Sigmoid colon (tissue), 7 donors: ENCODE results near the gene SPRED3. TPM values are rescaled to one million over a fixed set of nuclear protein-coding genes. Genes with fewer than 3 reads are reported as not detected.
"Not testable (repeated sequence)": the region's sequence is repeated elsewhere in the genome, so short reads cannot be mapped to it uniquely, and the experiment has no call there.

Source experiments
- DNase-seq: peaks from one replicate; pipeline ENCODE4 v3.0.0-alpha.2; 2019
- H3K27ac ChIP-seq, 4 donors: fragments of 200-600 bp; sonication (generic); one replicate each; pipeline ENCODE4 v1.5.1; 2016 to 2019; ENCODE audit warnings: mild to moderate bottlenecking in 1 of 4
- H3K27me3 ChIP-seq, 3 donors: fragments of 200-600 bp; sonication (generic); one replicate each; pipeline ENCODE4 v1.5.1; 2019; ENCODE audit warnings: mild to moderate bottlenecking in 1 of 3
- H3K36me3 ChIP-seq, 4 donors: fragments of 200-600 bp; sonication (generic); one replicate each; pipeline ENCODE4 v1.5.1; 2016 to 2019
- H3K4me1 ChIP-seq, 4 donors: fragments of 200-600 bp; sonication (generic); one replicate each; pipeline ENCODE4 v1.5.1; 2017 to 2019
- H3K4me3 ChIP-seq, 4 donors: fragments of 200-600 bp; sonication (generic); one replicate each; pipeline ENCODE4 v1.5.1; 2017 to 2019; ENCODE audit warnings: mild to moderate bottlenecking in 2 of 4, moderate library complexity in 1 of 4
- H3K9me3 ChIP-seq, 4 donors: fragments of 200-600 bp in 3 of 4; sonication (generic) in 3 of 4; one replicate each; pipeline versions ENCODE4 v1.5.1 to v1.6.1; 2013 to 2019
- EP300 ChIP-seq, 4 donors: sonication (generic); formaldehyde crosslinking; IDR thresholded peaks; one replicate each; pipeline ENCODE4 v1.6.1; 2017; ENCODE audit warnings: antibody characterized with exemption in 4 of 4
- POLR2A ChIP-seq, 2 donors: fragments of 450-650 bp; IDR thresholded peaks; one replicate each; pipeline ENCODE4 v1.6.1; 2016; ENCODE audit warnings: antibody characterized with exemption in 2 of 2, mild to moderate bottlenecking in 2 of 2, moderate library complexity in 2 of 2
- POLR2AphosphoS5 ChIP-seq, 4 donors: sonication (generic); formaldehyde crosslinking; IDR thresholded peaks; one replicate each; pipeline ENCODE4 v1.6.1; 2017; ENCODE audit warnings: antibody characterized with exemption in 4 of 4
- WGBS, 2 donors: extraction: QIAGEN DNeasy Blood & Tissue Kit; methylation state at CpG; one replicate each; pipeline ENCODE4 v1.1.7; 2013; 5-methylcytosine and 5-hydroxymethylcytosine counted together
- intact Hi-C: fragments of 100-400 bp; cut with DNase I; formaldehyde crosslinking; loops from one replicate; pipeline ENCODE4 v1.15.1; 2023
- polyA plus RNA-seq, 3 donors: library from polyadenylated mRNA; stranded (reverse); fragments of 200-250 nt; gene quantifications; one replicate each; pipeline ENCODE4 v1.2.3, GENCODE V29; 2013
- total RNA-seq, 4 donors: library from RNA; depleted of rRNA; stranded (reverse); fragments of >200 nt; gene quantifications; one replicate each; pipeline ENCODE4 v1.1.0, GENCODE V29; 2016
- TF ChIP-seq, protein P1 (sequence below), 4 experiments: fragments of 450-650 bp in 3 of 4; fragments of 200-600 bp in 1 of 4; IDR thresholded peaks; one replicate each; pipeline ENCODE4 v1.5.1; 2016 to 2019; ENCODE audit warnings: antibody characterized with exemption in 4 of 4, mild to moderate bottlenecking in 3 of 4, moderate library complexity in 2 of 4
- donor health status: healthy with polysubstance abuse.
- donor health status: Bipolar disorder and iron deficiency.
- donor health status: healthy.

The SPRED3 gene, protein sequence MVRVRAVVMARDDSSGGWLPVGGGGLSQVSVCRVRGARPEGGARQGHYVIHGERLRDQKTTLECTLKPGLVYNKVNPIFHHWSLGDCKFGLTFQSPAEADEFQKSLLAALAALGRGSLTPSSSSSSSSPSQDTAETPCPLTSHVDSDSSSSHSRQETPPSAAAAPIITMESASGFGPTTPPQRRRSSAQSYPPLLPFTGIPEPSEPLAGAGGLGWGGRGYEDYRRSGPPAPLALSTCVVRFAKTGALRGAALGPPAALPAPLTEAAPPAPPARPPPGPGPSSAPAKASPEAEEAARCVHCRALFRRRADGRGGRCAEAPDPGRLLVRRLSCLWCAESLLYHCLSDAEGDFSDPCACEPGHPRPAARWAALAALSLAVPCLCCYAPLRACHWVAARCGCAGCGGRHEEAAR
- 1 to 10 TPM in 1 of 4 donors, under 1 TPM in 2, not detected in 1; 0.27 to 1.5 (median 0.36) TPM for total RNA-seq
- polyA plus RNA-seq, result under 1 TPM in 2 of 3 donors, not detected in 1; under 0.01 to 0.47 TPM

GRCh38 chr19:38388349-38389100 lies at the start of gene SPRED3:
Gene SPRED3 (plus strand): TSS chr19:38388697. CDS start chr19:38390303, 1,606 bp downstream.
- H3K4me1 ChIP-seq, result peaks cover 0 to 37% (median 33%) of the 10 kb centered on the region in 4 donors
- TF ChIP-seq POLR2A (IDR thresholded peaks at IDR 0.05) (no peak), POLR2AphosphoS5 (IDR thresholded peaks at IDR 0.05) (no peak), EP300 (IDR thresholded peaks at IDR 0.05) (no peak)
- TF ChIP-seq, protein P1, sequence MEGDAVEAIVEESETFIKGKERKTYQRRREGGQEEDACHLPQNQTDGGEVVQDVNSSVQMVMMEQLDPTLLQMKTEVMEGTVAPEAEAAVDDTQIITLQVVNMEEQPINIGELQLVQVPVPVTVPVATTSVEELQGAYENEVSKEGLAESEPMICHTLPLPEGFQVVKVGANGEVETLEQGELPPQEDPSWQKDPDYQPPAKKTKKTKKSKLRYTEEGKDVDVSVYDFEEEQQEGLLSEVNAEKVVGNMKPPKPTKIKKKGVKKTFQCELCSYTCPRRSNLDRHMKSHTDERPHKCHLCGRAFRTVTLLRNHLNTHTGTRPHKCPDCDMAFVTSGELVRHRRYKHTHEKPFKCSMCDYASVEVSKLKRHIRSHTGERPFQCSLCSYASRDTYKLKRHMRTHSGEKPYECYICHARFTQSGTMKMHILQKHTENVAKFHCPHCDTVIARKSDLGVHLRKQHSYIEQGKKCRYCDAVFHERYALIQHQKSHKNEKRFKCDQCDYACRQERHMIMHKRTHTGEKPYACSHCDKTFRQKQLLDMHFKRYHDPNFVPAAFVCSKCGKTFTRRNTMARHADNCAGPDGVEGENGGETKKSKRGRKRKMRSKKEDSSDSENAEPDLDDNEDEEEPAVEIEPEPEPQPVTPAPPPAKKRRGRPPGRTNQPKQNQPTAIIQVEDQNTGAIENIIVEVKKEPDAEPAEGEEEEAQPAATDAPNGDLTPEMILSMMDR (IDR thresholded peaks at IDR 0.05), result no peak
- no peaks in the 10 kb centered on the region for H3K9me3 ChIP-seq
- no peak for DNase-seq
- peaks cover 7 to 19% (median 9%) of the 10 kb centered on the region in 4 donors for H3K36me3 ChIP-seq
- 1 to 2% methylated on average over 45 to 46 of the region's 46 CpGs for WGBS, 2 donors
- H3K4me3 ChIP-seq, result peak within 1 kb of the TSS; percentile 21 to 52 (median 38)
- H3K27ac ChIP-seq, result peak within 1 kb of the TSS in 3 of 4 donors; percentile 27 to 77 (median 60)
- intact Hi-C loops, result no loop called here
- peaks cover 15 to 79% (median 57%) of the 10 kb centered on the region in 3 donors for H3K27me3 ChIP-seq

DNA sequence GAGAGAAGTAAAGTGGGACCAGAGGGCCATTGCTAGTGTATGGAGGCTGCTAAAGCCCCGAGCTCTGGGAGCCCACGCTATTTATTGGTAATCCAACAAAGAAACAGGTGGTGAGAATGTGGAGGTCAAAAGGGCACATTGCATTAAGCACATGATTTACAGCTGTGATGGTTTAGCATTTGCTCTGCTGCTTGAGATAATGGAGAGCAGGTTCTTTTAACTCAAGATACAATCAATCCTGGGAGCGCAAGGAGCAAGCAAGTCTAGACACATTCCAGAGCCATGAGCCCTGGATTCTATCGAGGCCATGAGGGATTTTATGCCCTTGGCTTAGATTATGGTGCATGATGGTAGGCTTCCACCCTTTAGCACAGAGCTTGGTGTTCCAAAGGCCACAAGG lies 49.5 kb upstream of the SPRED3 start:
- not testable (repeated sequence) for H3K36me3 ChIP-seq, H3K27ac ChIP-seq, H3K9me3 ChIP-seq, DNase-seq, H3K4me3 ChIP-seq, H3K27me3 ChIP-seq
- 56 to 70% methylated on average over 4 of the region's 4 CpGs for WGBS, 2 donors
- H3K4me1 ChIP-seq, result peaks cover 0 to 17% (median 14%) of the 10 kb centered on the region in 4 donors
- intact Hi-C loops, result loop anchor here (10.0 kb wide), 1 partner anchor 786 kb away; the partner anchor contains the start of gene PAK4

DNA sequence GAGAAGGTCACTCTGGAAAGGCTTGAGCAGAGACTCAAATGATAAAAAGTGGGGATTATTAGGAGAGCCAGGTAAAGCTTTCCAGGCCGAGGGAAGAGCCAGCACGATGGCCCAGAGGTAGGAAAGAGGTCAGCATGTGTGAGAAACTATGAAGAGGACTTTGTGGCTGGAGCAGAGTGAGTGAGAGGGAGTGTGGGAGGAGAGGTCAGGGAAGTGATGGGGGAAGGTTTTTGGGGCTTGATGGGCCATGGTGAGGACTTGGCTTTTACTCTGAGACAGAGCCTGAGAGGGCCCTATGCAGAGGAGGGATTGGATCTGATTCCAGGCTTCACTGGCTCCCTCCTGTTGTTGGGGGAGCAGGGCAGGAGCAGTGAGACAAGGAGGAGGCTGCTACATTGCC lies 47.6 kb upstream of the SPRED3 start:
- no peak overlapping the region for H3K4me3 ChIP-seq
- peaks cover 0 to 12% (median 8%) of the 10 kb centered on the region in 4 donors for H3K4me1 ChIP-seq
- peaks cover 0 to 6% (median 2%) of the 10 kb centered on the region in 4 donors for H3K36me3 ChIP-seq
- intact Hi-C loops, result no loop called here
- no peak for DNase-seq
- no peak overlapping the region for H3K27ac ChIP-seq
- no peaks in the 10 kb centered on the region for H3K9me3 ChIP-seq
- TF ChIP-seq, protein P1 (IDR thresholded peaks at IDR 0.05), result no peak
- no peak for TF ChIP-seq EP300 (IDR thresholded peaks at IDR 0.05)
- TF ChIP-seq POLR2A (IDR thresholded peaks at IDR 0.05), result no peak
- no peak for TF ChIP-seq POLR2AphosphoS5 (IDR thresholded peaks at IDR 0.05)
- no peaks in the 10 kb centered on the region for H3K27me3 ChIP-seq
- 95 to 96% methylated on average over 2 of the region's 2 CpGs for WGBS, 2 donors

DNA sequence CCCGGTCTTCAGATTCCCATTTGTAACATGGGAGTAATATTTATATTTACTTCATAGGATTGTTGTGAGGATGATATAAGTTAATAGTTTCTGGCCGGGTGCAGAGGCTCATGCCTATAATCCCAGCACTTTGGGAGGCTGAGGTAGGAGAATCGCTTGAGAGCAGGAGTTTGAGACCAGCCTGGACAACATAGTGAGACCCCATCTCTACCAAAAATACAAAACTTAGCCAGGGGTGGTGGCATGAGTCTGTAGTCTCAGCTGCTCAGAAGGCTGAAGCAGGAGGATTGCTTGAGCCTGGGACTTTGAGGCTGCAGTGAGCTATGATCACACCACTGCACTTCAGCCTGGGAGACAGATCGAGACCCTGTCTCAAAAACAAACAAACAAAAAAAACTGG lies 41.7 kb upstream of the SPRED3 start:
- Histone ChIP-seq H3K36me3 (no peaks in the 10 kb centered on the region), H3K27me3 (no peaks in the 10 kb centered on the region), H3K9me3 (no peaks in the 10 kb centered on the region), H3K4me3 (no peak overlapping the region), H3K4me1 (no peaks in the 10 kb centered on the region), H3K27ac (no peak overlapping the region)
- WGBS, 2 donors, result 75 to 87% methylated on average over 4 of the region's 4 CpGs
- intact Hi-C loops, result no loop called here
- DNase-seq, result no peak
- TF ChIP-seq EP300 (IDR thresholded peaks at IDR 0.05) (no peak), POLR2AphosphoS5 (IDR thresholded peaks at IDR 0.05) (no peak), POLR2A (IDR thresholded peaks at IDR 0.05) (no peak)
- TF ChIP-seq, protein P1 (IDR thresholded peaks at IDR 0.05), result no peak

DNA sequence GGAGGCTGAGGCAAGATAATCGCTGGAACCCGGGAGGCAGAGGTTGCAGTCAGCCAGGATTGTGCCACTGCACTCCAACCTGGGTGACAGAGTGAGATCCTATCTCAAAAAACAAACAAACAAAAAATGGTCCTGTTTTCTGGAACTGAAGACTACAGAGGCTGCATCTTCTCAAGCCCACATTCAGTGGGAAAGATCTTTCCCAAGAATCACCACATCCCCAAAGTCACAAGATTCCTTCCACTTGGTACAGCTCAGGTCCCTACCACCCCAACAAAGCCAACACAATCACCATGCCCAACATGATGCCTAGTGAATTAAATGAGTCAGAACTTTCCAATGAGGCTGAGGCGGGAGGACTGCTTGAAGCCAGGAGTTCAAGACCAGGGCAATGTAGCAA lies 37.6 kb upstream of the SPRED3 start:
- peaks cover 0 to 29% (median 6%) of the 10 kb centered on the region in 3 donors for H3K27me3 ChIP-seq
- H3K27ac ChIP-seq, result no peak overlapping the region
- no peaks in the 10 kb centered on the region for H3K4me1 ChIP-seq
- H3K36me3 ChIP-seq, result no peaks in the 10 kb centered on the region
- H3K4me3 ChIP-seq, result no peak overlapping the region
- no peak for DNase-seq
- TF ChIP-seq POLR2A (IDR thresholded peaks at IDR 0.05), result no peak
- TF ChIP-seq POLR2AphosphoS5 (IDR thresholded peaks at IDR 0.05), result no peak
- no peak for TF ChIP-seq EP300 (IDR thresholded peaks at IDR 0.05)
- TF ChIP-seq, protein P1 (IDR thresholded peaks at IDR 0.05), result no peak
- no peaks in the 10 kb centered on the region for H3K9me3 ChIP-seq
- 88 to 90% methylated on average over 3 of the region's 3 CpGs for WGBS, 2 donors
- intact Hi-C loops, result no loop called here
